GM03348 (cell line): ENCODE results near the gene FAM110A.
"Not testable (repeated sequence)": the region's sequence is repeated elsewhere in the genome, so short reads cannot be mapped to it uniquely, and the experiment has no call there.

ENCODE experiments used
- DNase-seq: peaks from one replicate; pipeline ENCODE4 v3.0.0; 2012; ENCODE audit warnings: low spot score

The FAM110A gene

DNA sequence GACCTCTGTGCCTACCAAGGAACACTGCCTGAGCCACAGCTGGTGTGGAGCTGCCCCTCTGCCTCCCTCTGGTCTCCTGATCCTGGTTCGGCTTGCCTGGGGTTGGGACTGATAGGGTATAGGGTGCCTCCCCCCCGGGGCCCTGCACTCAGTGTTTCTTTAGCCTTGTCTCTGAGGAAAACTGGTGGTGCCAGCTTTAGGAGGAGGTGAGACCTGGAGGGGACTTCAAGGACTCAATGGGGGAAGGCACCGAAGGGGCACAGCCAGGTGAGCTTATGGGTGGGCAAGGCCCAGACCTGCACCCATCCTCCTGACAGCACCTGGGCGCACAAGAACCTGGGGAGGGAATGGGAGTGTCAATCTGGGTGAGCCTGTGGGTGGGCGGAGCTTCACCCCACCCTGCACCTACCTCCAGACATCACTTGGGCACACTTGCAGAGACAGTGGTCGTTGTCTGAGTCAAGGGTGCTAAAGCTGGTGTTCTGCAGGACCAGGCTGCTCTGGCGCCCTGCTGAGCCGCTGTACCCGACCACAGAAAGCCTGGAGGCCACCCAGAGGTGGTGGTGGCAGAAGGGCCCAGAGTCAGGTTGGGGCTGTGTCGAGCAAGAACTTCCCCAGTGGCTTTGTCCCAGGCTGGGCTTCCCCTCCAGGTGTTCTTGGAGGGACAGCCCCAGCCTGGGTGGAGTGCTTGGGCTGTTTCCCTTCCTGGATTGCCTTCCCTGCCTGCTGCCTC lies 40.5 kb downstream of the FAM110A start:
- DNase-seq = no peak

DNA sequence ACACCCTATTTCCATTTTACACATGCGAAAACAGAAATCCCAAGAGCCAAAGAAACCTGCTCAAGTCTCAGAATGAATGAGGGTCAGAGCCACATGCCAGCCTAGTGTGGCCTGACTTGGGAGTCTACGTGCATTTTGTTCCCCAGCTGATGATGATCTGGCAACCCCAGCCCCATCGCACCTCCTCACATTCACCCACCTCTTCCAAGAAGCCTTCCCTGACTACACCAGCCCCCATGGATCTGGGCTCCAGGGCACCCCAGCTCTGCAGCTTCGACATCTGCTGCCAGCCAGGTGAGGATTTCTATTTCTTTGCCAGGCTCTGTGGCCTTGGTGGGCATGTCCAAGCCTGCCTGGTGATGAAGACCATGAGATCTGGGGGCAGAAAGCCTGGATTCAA lies 41.6 kb downstream of the FAM110A start:
- no peak for DNase-seq

DNA sequence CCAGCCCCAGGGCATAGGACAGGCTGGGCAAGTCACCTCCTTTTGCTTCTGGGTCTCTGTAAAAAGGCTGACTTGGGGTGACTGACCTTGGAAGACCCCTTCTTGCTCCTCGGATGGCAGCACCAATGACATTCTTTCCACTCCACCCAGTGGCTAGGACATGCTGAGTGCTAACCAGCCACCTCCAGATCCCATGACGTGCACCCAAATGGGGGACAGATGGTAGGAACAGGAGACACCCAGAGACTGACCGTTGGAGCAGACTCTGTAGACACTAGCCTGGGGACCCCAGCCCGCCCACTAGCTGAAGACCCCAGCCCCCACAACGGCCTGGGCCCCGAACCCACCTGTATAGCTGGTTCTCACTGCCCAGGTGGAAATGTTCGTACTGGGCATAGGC lies 44.3 kb downstream of the FAM110A start:
- no peak for DNase-seq

DNA sequence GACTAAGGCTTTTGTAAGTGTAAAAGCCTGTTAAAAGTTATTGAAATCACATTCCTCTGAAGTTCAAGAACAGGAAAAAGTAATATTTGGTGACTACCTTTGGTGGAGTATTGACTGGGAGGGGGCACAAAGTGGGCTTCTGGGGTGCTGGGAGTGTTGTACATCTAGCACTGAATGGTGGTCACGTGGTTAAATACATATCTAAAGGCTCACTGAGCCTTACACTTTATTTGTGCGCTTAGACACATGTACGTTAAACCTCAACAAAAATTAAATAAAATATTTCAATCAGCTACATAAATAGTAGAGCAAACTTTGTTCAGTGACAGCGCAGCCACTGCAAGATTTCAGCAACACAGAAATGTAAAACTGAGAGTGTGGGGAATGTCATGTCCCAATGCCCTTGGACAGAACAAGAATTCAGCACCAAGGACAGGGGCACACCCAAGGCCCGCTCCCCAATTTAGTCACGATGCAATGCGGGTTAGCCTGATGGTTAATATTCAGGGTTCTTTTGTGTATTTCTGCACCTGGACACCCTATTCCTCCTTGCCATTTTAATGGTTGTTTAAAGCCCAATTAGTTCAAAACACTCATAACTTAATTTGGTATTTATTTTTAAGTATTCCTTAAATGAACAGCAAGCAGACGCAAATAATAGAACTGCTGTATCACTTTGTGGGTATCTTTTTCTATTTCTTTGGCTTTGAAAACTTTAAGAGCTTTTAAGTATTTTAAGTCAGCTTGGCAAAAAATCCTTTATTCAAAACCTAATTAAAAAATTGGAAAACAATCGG lies 45.2 kb downstream of the FAM110A start:
- peak; percentile 57 for DNase-seq

DNA sequence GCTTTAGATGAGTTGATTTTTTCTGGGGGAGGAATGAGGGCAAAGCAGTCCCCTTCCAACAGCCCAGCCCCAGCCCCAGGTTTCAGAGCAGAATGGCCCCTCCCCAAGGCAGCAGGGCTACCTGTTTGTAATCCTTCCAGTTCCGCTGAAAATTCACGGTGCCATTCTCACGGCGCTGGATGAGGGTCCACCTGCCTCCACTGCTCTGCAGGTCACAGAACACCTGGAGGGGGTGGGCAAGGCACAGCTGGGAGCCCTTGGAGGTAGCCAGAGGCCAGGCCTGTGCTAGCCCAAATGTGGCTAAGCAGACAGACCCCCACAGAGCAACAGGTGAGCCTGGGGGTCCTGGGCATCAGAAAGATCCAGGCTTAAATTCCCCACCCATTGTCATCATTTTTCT lies 46.1 kb downstream of the FAM110A start:
- DNase-seq = no peak

DNA sequence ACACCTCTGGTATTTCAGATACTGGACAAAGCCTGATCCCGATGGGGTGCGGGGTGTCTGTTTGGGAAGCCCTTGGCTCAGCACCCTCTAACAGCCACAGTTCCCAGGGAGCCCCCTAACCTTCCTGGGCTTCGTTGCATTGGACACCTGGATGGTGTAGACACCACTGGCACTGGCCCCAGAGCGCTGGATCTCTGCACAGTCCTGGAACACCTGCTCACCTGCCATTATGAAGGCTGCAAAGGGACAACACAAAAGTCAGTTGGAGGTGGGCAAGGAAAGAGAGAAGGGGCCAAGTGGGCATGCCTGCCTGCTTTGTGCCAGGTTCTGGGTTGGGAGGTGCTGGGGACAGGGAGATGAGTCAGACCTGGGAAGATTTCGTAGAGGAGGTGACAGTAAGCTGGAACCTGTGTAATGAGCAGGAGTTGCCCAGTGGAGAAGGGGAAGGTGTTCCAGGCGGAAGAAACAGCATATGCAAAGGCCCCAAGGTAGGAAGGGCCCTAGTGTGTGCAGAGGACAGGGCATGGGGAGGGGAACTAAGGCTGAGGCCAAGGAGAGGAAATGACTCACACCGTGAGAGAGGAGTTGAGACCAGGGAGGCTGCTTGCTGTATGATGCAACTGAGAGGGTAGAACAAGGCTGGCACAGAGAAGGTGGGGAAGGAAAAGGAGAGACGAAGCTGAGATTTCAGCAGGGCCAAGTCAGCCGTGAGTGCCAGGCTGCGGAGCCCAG lies 47.7 kb downstream of the FAM110A start:
- peak; percentile 55 for DNase-seq

DNA sequence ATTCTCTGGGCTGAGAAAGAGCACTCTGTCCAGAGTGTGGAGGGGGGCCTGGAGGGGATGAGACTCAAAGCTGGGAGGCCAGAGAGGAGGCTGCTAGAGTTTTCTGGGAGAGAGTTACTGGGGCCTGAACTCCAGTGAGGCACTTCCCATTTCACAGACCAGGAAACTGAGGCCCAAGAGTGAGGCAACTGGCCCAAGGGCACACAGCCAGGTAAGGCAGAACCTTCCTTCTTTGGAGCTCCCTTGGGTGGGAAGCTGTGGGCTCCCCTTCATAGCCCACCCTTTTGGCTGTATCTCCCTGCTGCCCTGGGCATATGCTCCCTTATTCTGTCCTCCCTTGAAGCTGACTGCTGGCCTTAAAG lies 48.2 kb downstream of the FAM110A start:
- no peak for DNase-seq

DNA sequence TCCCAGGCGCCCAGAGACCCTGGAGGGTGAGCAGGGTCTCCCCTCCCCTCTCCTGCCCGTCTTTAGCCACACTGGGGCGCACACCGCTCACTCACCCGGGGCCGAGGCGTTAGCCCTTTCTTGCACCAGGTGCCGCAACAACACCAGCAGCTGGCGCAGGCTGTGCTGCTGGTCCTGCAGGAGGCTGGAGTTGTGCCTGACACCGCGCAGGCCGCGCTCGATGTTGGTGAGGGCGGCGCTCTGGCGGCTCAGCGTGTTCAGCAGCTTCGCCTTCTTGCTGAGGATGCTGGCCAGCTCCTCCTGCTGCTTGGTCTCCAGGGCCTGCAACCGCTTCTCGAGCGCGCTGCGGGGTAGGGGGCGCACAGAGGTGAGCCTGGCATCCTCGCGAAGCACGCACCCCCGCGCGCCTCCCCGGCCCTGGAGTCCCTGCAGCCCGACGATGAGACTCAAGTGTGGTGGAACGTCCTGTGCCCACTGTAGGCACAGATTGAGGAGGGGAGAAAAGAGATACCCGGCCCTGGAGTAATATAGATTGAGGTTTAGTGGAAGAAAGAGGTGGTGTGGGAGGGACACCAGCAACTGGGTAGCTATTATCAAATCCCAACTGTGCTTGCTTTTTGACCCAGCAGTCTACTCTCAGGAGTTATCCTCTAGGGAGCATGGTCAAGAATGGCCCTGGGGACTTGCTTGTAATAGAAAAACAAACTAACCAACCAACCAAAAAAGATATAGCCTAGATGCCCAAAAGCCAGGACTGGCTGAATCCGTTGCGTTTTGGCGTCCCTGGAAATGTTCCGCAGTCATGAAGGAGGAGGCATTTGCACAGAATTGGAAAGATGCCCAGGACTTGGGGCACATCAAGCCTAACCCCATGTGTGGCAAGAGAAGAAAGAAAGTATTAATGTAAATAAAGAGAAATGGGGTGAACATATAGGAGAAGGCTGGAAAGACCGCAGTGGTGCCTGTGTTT lies 51.8 kb downstream of the FAM110A start:
- peak; percentile 52 for DNase-seq

DNA sequence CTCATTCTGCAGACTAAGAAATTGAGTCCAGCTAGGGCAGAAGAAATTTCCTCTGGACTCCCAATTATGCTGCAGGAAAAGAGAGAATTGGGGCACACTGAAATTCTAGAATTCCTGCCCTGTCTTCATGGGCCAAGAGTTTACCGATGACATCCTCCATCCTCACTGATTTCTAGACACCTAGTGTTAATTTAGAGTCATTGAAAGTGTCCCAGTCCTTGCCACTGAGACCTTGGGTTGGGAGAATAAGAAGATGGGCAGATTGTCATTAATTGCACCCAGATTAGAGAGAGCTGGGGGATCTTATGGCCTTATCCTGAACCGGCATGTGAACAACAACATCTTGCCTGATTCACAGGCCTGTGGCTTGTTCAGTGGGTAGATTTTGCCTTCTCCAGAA lies 53.6 kb downstream of the FAM110A start:
- no peak for DNase-seq

DNA sequence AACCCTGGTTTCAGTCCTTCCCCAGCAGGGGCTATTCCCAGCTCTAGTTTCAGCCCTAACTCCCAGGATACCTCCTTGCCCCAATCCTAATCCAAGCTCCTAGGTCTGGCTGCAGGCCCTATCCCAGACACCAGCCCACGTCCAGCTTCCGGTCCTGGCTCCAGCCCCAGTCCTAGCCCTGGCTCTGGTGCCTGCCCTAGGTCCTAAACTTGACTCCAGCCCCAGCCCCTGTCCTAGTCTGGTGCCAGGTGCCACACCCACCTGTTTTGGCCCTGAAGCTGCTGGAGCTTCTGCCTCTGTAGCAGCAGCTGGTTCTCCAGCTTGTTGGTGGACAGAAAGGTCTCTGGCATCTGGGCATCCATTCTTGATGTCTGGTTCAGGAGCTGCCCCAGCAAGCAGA lies 54.5 kb downstream of the FAM110A start:
- DNase-seq = no peak

DNA sequence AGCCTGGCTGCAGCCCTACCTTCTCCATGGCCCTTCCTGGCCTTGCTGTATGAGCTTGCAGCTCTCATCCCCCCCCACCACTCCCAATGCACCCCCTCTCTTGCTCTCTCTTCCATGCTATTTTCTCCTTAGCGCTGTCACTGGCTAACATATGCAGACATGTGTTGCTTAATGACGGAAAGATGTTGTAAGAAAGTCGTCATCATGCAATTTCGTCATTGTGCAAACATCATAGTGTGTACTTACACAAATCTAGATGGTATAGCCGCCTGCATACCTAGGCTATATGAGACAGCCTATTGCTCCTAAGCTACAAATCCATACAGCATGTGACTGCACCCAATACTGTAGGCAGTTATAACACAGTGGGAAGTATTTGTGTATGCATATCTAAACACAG lies 55.6 kb downstream of the FAM110A start:
- no peak for DNase-seq

DNA sequence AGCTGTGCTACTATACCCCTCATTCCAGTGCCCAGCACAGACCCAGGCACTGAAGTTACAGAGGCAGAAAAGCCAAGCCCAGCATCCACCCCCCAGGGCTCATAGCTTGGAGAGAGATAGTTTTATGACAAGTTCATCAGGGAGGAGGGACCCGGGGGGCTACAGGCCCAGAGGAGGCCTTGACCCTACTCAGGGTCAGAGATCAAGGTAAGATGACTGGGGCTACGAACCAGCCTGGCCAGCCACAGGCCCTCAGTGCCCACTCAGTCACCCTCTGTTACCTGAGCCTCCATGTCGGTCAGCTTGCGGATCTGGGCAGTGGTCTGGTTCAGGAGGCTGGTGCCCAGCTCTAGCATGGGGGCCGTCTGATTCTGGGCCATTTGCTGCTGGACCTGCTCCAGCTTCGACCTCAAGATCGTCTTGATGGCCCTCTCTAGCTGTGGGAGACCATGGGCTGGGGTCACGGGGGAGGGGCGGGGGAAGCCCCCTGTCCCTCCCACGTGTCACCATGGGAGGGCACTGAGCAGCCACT lies 56.5 kb downstream of the FAM110A start:
- DNase-seq = no peak

DNA sequence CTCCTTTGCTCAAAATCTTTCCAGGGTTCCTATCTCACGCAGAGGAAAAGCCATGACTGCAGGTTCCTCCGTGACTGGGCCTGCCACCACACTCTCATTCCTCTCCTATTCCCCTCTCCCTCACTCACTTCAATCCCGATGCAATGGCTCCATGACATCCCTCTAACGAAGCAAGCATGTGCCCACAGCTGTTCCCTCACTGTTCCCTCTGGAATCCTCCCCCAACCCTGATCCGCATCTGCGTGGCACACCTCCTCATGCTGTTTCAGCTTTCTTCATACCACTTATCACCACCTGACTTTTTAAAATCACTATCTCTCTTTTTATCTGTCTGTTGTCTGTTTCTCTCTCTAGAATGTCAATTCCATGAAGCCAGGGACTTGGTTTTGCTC lies 57.1 kb downstream of the FAM110A start:
- DNase-seq = no peak

DNA sequence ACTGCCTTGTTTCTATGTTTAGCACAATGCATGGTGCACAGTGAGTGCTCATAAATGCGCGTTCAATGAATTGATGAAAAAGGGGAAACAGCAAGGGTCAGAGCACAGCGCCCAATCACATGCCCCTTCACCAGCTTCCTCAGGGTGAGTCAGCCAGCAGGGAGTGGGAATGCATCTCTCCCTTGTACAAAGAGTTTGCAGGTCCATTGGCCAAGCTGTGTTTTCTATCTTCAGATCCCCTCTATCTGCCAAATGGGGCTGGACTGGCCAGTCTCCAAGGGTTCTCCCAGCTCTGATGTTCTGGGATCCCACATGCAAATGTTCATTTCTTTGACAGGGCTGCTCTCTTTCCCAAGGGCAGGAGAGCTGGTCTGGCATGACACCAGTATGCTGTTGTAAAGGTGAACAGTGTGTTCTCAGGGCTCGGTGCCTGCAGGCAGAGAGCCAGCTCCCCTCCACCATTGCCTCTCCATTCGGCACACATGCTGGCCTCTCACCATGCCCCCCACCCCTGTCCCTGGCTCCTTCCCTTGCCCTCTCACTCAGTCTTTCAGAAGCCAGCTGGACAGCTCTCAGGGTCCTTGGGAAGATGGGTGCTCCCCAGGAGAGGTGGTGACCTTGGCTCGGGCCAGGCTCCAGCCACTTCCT lies 57.7 kb downstream of the FAM110A start:
- no peak for DNase-seq

DNA sequence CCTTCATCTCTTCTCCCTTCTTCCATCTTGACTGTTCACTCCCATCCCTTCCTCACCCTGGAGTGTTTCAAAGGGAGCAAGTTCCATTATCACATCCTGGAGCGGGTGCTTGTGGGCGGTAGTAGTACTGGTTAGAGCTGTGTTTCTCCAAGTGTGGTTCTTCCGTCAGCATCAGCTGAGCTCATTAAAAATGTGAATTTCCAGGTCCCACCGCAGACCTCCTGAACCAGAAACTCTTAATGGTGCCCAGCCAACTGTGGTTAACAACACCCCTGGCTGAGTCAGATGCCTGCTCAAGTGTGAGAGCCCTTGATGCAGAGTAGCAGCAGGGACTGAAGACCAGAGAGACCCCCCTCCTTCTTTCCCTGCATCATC lies 58.2 kb downstream of the FAM110A start:
- no peak for DNase-seq

DNA sequence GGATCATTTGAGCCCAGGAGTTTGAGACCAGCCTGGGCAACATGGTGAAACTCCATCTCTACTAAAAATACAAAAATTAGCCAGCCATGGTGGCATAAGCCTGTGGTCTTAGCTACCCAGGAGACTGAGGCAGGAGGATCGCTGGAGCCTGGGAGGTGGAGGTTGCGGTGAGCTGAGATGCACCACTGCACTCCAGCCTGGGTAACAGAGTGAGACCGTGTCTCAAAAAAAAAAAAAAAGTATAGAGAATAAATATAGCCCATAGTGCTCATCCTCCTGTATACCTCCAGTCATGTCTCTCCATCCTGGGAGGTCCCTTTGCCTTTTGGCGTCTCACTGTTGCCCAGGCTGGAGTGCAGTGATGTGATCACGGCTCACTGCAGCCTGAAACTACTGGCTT lies 58.9 kb downstream of the FAM110A start:
- DNase-seq = not testable (repeated sequence)
